Measurements from ENCODE around the gene FARP1. TPM values are rescaled to one million over a fixed set of nuclear protein-coding genes. Genes with fewer than 3 reads are reported as not detected.

Gene FARP1
- polyA plus RNA-seq, 2 of the 4 experiments (the other 2 are of a cell fraction): 9.4 to 13.0 TPM

DNA sequence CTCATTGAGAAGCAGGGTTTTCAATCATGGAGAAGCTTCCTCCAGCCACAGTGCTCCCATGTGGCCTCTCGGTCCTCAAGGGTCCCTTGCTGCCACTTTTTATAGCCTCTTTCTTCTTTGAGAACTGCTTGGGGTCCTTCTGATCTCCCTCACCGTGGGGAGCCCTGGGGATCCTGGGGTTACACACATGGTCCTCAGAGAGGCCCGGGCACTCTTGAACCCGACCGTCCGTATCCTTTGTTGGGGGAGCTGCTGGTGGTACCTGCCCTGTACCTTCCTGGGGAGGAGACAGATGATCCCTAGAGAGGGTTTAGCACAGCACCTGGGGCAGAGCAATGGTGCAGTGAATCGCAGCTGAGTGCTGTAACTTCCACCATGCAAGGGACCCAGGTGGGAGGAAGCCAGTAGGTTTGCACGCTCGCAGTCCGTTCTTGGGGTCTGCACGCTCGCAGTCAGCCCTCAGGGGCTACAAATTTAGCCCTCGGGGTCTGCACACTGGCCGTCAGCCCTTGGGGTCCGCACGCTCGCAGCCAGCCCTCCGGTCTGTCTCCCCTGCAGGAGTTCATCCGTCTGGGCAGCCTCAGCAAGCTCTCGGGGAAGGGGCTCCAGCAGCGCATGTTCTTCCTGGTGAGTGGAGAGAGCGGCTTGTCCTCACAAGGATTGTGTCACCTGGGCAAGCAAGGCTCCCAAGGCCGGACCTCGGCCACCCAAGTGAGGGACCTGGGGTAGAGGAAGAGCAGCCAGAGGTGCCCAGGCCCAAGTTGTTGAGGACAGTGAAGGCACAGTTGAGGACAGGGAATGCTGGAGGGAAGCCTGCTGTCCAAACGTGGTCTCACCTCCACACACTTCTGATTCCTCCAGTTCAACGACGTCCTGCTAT lies 295.6 kb downstream of the FARP1 start:
- H3K27ac ChIP-seq: no peak overlapping the region
- H3K4me1 ChIP-seq: peaks cover 5% of the 10 kb centered on the region; the same call in 1 of the 3 replicates
- no peak overlapping the region for H3K4me3 ChIP-seq
- ATAC-seq: no peak
- CTCF ChIA-PET: interaction anchor here (1.1 to 6.3 kb wide), 4 partner anchors 8 to 215 kb away, joined by 4 to 34 read pairs (median 6); no protein-coding TSS in a partner anchor
- 77% methylated on average over 10 of the region's 27 CpGs for WGBS (ENCODE audit: missing lambda C conversion rate)
- POLR2A ChIA-PET: no interaction called here
- DNase-seq (ENCODE audit: low read depth in 1 of 2, low spot score in 1 of 2): no peak
- FAIRE-seq: no peak
- TF ChIP-seq, protein P1, sequence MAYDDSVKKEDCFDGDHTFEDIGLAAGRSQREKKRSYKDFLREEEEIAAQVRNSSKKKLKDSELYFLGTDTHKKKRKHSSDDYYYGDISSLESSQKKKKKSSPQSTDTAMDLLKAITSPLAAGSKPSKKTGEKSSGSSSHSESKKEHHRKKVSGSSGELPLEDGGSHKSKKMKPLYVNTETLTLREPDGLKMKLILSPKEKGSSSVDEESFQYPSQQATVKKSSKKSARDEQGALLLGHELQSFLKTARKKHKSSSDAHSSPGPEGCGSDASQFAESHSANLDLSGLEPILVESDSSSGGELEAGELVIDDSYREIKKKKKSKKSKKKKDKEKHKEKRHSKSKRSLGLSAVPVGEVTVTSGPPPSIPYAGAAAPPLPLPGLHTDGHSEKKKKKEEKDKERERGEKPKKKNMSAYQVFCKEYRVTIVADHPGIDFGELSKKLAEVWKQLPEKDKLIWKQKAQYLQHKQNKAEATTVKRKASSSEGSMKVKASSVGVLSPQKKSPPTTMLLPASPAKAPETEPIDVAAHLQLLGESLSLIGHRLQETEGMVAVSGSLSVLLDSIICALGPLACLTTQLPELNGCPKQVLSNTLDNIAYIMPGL (CRISPR knock-in tag; IDR thresholded peaks at IDR 0.05; ENCODE audit: borderline replicate concordance): no peak
- TF ChIP-seq POLR2AphosphoS2 (conservative IDR thresholded peaks at IDR 0.05; ENCODE audit: low read length): no peak
- TF ChIP-seq HOXB13 (CRISPR knock-in tag; IDR thresholded peaks at IDR 0.05; ENCODE audit: low read depth): no peak
- TF ChIP-seq JUN (IDR thresholded peaks at IDR 0.05): no peak
- no peak for TF ChIP-seq CHD2 (IDR thresholded peaks at IDR 0.05; ENCODE audit: low read length, partially characterized antibody)
- TF ChIP-seq KDM5A (IDR thresholded peaks at IDR 0.05): no peak
- TF ChIP-seq RFX5 (IDR thresholded peaks at IDR 0.05): no peak
- TF ChIP-seq MYC (IDR thresholded peaks at IDR 0.05; ENCODE audit: borderline replicate concordance, low read length): no peak
- TF ChIP-seq ZNF302 (CRISPR knock-in tag; IDR thresholded peaks at IDR 0.05): no peak
- no peak for TF ChIP-seq CBX2 (IDR thresholded peaks at IDR 0.05; ENCODE audit: borderline replicate concordance, low read depth)
- TF ChIP-seq NR3C1 (IDR thresholded peaks at IDR 0.05): no peak
- no peak for TF ChIP-seq ZFP36 (IDR thresholded peaks at IDR 0.05; ENCODE audit: borderline replicate concordance, partially characterized antibody)
- H3K4me2 ChIP-seq: no peak overlapping the region
- H3K9me3 ChIP-seq: no peaks in the 10 kb centered on the region

DNA sequence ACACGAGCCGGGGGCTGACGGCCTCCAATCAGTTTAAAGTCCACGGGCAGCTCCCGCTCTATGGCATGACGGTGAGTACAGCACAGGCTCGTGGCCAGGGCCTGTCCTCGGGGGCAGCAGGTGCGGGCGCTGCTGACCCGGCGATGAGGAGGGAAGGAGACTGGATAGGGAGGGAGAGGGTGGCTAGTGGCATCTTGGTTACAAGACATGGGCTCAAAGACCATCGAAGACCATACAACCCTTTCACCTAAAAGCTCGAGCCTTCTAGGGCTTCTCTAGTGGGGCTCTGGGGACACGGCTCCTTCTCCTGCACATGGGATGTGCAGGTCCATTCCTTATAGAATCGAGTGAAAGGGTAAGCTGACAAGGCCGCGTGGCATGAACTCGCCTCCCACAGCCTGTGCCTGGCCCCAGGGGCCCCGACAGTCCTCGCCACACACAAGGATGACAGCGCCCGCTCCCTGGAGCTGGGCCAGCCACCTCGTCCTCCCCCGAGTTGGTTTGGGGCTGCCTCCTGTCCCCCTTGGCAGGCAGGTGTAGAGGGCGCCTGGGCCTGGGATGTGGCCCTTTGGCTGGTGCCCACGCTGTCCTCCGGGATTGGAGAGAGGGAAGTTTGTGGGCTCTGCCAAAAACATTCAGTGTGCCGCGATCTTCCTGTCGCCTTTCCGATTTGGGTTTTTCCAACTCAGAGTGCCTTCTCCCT lies 296.4 kb downstream of the FARP1 start:
- POLR2A ChIA-PET: no interaction called here
- no peak overlapping the region for H3K27ac ChIP-seq
- TF ChIP-seq, protein P2, sequence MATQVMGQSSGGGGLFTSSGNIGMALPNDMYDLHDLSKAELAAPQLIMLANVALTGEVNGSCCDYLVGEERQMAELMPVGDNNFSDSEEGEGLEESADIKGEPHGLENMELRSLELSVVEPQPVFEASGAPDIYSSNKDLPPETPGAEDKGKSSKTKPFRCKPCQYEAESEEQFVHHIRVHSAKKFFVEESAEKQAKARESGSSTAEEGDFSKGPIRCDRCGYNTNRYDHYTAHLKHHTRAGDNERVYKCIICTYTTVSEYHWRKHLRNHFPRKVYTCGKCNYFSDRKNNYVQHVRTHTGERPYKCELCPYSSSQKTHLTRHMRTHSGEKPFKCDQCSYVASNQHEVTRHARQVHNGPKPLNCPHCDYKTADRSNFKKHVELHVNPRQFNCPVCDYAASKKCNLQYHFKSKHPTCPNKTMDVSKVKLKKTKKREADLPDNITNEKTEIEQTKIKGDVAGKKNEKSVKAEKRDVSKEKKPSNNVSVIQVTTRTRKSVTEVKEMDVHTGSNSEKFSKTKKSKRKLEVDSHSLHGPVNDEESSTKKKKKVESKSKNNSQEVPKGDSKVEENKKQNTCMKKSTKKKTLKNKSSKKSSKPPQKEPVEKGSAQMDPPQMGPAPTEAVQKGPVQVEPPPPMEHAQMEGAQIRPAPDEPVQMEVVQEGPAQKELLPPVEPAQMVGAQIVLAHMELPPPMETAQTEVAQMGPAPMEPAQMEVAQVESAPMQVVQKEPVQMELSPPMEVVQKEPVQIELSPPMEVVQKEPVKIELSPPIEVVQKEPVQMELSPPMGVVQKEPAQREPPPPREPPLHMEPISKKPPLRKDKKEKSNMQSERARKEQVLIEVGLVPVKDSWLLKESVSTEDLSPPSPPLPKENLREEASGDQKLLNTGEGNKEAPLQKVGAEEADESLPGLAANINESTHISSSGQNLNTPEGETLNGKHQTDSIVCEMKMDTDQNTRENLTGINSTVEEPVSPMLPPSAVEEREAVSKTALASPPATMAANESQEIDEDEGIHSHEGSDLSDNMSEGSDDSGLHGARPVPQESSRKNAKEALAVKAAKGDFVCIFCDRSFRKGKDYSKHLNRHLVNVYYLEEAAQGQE (IDR thresholded peaks at IDR 0.05): no peak
- TF ChIP-seq POLR2AphosphoS2 (conservative IDR thresholded peaks at IDR 0.05; ENCODE audit: low read length) (no peak), RNF2 (IDR thresholded peaks at IDR 0.05; ENCODE audit: borderline replicate concordance, low read depth) (no peak), ZSCAN20 (CRISPR knock-in tag; IDR thresholded peaks at IDR 0.05) (no peak), ZC3H11A (IDR thresholded peaks at IDR 0.05) (no peak), RFX5 (IDR thresholded peaks at IDR 0.05) (no peak), RCOR1 (IDR thresholded peaks at IDR 0.05; ENCODE audit: low read depth, low read length) (no peak)
- TF ChIP-seq, protein P3, sequence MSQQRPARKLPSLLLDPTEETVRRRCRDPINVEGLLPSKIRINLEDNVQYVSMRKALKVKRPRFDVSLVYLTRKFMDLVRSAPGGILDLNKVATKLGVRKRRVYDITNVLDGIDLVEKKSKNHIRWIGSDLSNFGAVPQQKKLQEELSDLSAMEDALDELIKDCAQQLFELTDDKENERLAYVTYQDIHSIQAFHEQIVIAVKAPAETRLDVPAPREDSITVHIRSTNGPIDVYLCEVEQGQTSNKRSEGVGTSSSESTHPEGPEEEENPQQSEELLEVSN (IDR thresholded peaks at IDR 0.05; ENCODE audit: borderline replicate concordance, low read depth): no peak
- no peak overlapping the region for H3K4me2 ChIP-seq
- H3K4me3 ChIP-seq: no peak overlapping the region
- WGBS (ENCODE audit: missing lambda C conversion rate): 87% methylated on average over 26 of the region's 32 CpGs
- DNase-seq (ENCODE audit: low read depth in 1 of 2, low spot score in 1 of 2): no peak
- no peak for FAIRE-seq
- H3K9me3 ChIP-seq: no peaks in the 10 kb centered on the region
- CTCF ChIA-PET: interaction anchor here (1.1 to 3.4 kb wide), 4 partner anchors 8 to 214 kb away, joined by 4 to 11 read pairs (median 6); no protein-coding TSS in a partner anchor
- H3K4me1 ChIP-seq: peaks cover 8% of the 10 kb centered on the region; the same call in 1 of the 3 replicates
- no peak for ATAC-seq

Measured in A549 (cell line).